ENCODE measurements around the gene UNC93B1. TPM values are rescaled to one million over a fixed set of nuclear protein-coding genes. Genes with fewer than 3 reads are reported as not detected.

UNC93B1 gene
- total RNA-seq, 1 experiment from 2014 or later, result 23.3 TPM

DNA sequence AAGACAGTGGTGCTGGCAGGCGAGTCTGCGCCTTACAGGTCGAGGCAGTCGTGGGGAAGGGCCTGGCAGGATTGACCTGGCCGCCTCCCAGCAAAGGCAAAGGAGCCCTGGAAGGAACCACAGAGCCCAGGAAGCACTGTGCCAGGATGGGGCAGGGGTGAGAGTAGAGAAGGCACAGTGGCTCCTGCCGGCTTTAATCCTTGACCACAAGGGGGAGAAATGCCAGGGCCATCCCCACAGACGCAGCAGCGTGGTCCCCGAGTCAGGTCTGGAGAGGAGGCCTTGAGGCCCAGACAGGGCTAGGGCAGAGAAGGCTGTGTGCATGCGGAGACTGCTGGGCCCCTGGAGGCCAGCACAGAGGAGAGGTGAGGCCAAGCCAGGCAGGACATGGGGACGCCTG, 16.7 kb upstream of the UNC93B1 start:
- H2BK5ac ChIP-seq (ENCODE audit: insufficient read length, low read length), result no peak overlapping the region
- H2BK120ac ChIP-seq (ENCODE audit: low read depth, low read length, poor library complexity, severe bottlenecking), result no peak overlapping the region
- H2AFZ ChIP-seq (ENCODE audit: low read length), result no peak overlapping the region
- no peak overlapping the region for H3K4me2 ChIP-seq (ENCODE audit: insufficient read depth, insufficient read length, low read length)
- Mint-ChIP-seq H3K4me1 (peaks cover 11 to 23% of the 10 kb centered on the region in 2 experiments), H3K36me3 (ENCODE audit: insufficient read depth in 1 of 3, low read depth in 3 of 3) (peaks cover 4 to 13% (median 6%) of the 10 kb centered on the region in 3 experiments), H3K27me3 (ENCODE audit: low read depth) (no peaks in the 10 kb centered on the region; the same call in 1 of the 2 replicates), H3K9me3 (no peaks in the 10 kb centered on the region), H3K4me3 (no peak overlapping the region), H3K27ac (0 out of 7 replicates have a peak overlapping the region, but pooled peaks of 1 of the 3 experiments have one; percentile 51)
- no peaks in the 10 kb centered on the region for H3K9me3 ChIP-seq (ENCODE audit: control insufficient read depth, low read depth, low read length)
- H3K4me1 ChIP-seq (ENCODE audit: insufficient read depth, low read length), result no peaks in the 10 kb centered on the region; the same call in 1 of the 2 replicates
- H2BK15ac ChIP-seq (ENCODE audit: low read depth, low read length), result no peak overlapping the region
- H3K23me2 ChIP-seq (ENCODE audit: insufficient read length, low read depth, low read length, poor library complexity, severe bottlenecking), result no peaks in the 10 kb centered on the region
- no peaks in the 10 kb centered on the region for H3K79me1 ChIP-seq (ENCODE audit: insufficient read depth, low read depth, low read length, poor library complexity, severe bottlenecking)
- no peak overlapping the region for H3K23ac ChIP-seq (ENCODE audit: insufficient read length, low read depth, low read length)
- H4K20me1 ChIP-seq (ENCODE audit: control insufficient read depth, insufficient read depth, insufficient read length), result no peaks in the 10 kb centered on the region
- no peak overlapping the region for H3T11ph ChIP-seq (ENCODE audit: low read length)
- no peak overlapping the region for H3K27ac ChIP-seq (ENCODE audit: insufficient read length, low read depth, low read length)
- no peak overlapping the region for H4K91ac ChIP-seq (ENCODE audit: insufficient read length, low read depth, low read length)
- no peak overlapping the region for H2AK5ac ChIP-seq (ENCODE audit: insufficient read length, low read length)
- DNase-seq, result peak; percentile 80
- TF ChIP-seq, protein P1, sequence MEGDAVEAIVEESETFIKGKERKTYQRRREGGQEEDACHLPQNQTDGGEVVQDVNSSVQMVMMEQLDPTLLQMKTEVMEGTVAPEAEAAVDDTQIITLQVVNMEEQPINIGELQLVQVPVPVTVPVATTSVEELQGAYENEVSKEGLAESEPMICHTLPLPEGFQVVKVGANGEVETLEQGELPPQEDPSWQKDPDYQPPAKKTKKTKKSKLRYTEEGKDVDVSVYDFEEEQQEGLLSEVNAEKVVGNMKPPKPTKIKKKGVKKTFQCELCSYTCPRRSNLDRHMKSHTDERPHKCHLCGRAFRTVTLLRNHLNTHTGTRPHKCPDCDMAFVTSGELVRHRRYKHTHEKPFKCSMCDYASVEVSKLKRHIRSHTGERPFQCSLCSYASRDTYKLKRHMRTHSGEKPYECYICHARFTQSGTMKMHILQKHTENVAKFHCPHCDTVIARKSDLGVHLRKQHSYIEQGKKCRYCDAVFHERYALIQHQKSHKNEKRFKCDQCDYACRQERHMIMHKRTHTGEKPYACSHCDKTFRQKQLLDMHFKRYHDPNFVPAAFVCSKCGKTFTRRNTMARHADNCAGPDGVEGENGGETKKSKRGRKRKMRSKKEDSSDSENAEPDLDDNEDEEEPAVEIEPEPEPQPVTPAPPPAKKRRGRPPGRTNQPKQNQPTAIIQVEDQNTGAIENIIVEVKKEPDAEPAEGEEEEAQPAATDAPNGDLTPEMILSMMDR (conservative IDR thresholded peaks at IDR 0.05), result peak; percentile 66
- H3K18ac ChIP-seq (ENCODE audit: insufficient read length, low read depth, low read length), result no peak overlapping the region
- no peak overlapping the region for H3K9ac ChIP-seq (ENCODE audit: extremely low read depth, insufficient read length, low read length)
- H4K5ac ChIP-seq (ENCODE audit: insufficient read length, low read depth, low read length), result no peak overlapping the region
- H3K79me2 ChIP-seq (ENCODE audit: insufficient read depth, low read length), result no peaks in the 10 kb centered on the region
- H3K14ac ChIP-seq (ENCODE audit: insufficient read depth, low read length), result no peak overlapping the region
- H2BK12ac ChIP-seq (ENCODE audit: insufficient read length, low read depth, low read length), result no peak overlapping the region
- no peak overlapping the region for H3K56ac ChIP-seq (ENCODE audit: insufficient read length, low read depth, low read length)
- no peak overlapping the region for H4K8ac ChIP-seq (replicated peaks; ENCODE audit: insufficient read length, low read depth, low read length)
- no peak overlapping the region for H3K4ac ChIP-seq (ENCODE audit: low read depth, low read length)
- H3K27me3 ChIP-seq (ENCODE audit: insufficient read depth, low read length), result no peaks in the 10 kb centered on the region
- H2BK20ac ChIP-seq (ENCODE audit: low read depth, low read length, poor library complexity, severe bottlenecking), result no peak overlapping the region
- WGBS (ENCODE audit: extremely low coverage, insufficient read length, low lambda C conversion rate), result no CpG with 5 or more reads among the region's 11 CpGs

All from H9 (cell line).